Dedifferentiated amniotic fluid mesenchymal stem cell (primary cell): ENCODE data around the gene EHD3.

ENCODE experiments used
- DNase-seq: peaks from one replicate; pipeline ENCODE4 v3.0.0-alpha.2; 2016; ENCODE audit errors: extremely low spot score

Gene EHD3

DNA sequence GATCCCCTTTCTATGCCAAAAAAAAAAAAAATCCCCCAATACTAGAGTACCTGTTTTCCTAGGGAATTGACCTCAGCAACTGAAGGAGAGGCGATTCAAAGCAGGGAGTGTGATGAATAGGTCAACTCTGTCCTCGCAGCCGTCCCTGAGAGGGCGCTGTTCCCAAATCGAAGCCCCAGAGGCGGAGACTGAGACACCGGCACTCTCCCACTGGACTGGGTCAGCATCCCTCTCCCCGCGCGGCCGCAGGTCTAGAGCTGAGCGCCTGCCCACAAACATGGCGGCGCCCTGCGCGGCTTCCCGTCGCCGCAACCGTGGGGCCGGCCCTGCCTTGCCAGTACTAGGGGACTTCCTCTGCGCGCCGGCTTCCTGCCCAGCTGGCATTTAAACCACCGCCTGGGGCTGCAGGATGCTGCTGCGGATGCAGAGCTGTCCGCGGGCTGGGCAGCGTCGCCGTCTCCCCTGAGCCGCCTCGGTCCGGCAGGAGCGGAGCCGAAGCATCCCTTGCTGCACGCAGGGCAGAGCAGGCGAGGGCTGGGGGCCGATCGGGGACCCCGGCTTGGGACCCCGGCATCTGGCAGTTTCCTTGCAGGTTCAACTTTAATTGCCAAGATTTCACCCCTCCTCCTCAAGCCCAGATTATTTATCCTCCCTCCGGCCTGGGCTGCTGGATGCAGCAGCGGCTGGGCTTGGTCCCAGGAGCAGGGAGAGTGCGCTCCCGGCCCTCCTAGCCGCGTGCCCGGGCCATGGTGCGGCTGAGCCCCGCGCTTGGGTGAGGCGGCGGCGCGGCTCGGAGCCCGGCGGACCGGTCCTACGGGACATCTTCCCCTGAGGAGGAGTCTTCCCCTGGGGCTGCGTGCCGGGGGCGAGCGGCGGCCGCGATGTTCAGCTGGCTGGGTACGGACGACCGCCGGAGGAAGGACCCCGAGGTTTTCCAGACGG, at the start of gene EHD3:
EHD3 (plus strand) TSS at position 412 of the 942 bp plus-strand sequence; CDS start at position 882, 470 bp downstream.
- DNase-seq: peak; percentile 88

DNA sequence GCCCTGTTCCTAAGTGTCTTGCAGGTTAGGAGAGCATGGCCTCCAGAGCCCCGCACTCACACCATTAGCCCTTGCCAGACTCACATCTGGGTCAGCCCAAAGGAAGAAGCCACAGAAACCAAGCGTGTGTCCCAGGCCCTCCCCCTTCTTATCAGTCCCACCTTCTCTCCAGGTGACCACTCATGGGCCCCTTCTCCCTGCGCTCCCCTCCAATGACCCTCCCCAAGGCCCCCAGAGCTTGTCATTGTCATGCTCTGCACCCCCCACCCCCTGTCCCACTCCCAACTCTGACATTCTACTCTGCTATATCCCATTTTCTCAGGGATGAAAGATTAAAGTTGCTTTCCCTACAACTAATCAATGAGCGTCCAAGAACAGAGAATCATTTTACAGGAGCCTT, 46.8 kb upstream of the EHD3 start:
- no peak for DNase-seq

DNA sequence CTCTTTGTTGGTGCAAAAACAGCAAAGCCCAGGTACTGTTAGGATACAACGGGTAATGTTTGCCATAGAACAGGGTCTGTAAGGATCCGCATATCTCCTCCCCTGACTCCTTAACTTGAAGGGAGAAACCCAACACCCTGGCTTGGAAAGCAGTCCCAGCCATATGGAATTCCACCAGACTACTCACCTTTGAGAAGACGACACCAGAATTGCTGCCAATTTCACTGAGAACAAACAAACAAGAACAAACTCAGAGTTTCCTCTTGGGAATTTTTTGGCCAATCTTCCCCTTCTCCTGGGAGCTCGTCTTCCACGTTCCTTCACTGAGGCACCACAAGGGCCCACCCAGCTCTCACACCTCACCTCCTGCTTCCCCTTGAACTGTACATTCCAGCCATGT, 45.8 kb upstream of the EHD3 start:
- DNase-seq: no peak

DNA sequence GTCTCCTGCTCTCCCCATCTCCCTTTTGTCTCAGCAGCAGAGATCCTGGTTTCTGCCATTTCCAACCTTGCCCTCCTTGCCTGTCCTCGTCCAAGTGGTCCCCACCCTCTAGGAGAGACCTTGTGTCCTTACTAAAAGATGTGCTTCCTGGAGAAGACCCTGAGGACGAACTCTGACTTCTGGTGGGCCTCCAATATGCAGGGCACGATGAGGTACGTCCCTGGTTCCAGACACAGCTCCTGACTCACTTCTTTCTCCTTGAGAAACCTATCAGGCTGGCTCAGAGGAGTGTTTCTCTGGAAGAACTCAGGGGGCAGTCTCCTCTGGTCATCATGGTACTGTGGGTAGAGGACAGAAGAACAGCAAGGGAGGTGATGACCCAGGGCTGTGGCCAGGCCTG, 44.8 kb upstream of the EHD3 start:
- no peak for DNase-seq

DNA sequence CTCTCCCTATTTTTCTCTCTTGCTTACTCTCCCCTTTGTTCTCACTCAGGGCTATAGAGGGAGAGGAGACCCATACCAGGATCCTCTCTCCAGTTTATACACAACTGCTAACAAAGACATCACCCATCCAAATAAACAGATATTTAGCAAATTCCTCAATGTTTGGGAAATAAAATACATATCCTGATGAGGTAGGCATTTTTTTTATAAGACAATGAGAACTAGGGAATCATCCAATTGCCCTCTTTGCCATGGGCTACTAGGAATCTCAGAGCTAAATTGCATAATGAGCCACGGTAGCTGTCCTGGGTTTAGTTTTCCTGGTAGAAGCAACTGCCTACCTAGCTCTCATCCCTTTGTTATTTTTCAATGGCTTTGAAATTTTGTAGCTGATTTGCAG, 43.8 kb upstream of the EHD3 start:
- no peak for DNase-seq

DNA sequence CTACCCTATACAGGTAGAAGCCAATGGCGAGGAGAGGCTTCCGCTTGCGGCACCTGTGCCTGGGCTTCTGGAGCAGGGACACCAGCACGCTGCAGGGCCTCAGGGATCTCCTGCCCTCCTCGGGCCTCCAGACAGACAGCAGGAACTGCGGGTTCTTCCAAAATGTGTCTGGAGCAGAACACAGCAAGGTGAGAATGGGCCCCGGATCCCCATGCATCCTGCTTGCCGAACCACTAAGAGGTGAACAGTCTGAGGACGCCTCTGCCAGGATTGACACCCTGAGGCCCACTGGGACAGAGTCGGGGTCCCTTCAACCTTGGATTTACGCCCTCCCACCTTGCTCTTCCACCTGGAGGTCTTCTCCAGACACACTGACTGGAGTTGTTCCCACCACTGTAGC, 42.0 kb upstream of the EHD3 start:
- DNase-seq: no peak

DNA sequence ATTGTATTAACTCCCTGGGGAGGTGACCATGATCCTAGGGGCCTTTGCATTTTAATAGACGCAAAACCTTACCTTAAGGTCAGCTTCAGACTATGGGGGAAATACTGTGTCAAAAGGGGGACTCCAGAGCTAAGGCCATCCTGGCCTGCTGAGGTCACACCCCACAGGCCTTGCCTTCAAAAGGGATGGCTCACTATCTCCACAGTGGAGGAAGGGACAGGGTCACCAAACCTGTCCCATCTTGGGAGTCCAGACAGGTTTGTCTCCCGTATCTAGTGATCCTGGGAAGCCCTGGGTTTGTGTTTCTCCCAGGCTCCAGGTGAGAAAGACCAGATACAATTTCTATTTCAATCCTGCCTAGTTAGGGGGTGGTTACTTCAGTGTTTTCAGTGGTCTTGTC, 41.6 kb upstream of the EHD3 start:
- DNase-seq: no peak

DNA sequence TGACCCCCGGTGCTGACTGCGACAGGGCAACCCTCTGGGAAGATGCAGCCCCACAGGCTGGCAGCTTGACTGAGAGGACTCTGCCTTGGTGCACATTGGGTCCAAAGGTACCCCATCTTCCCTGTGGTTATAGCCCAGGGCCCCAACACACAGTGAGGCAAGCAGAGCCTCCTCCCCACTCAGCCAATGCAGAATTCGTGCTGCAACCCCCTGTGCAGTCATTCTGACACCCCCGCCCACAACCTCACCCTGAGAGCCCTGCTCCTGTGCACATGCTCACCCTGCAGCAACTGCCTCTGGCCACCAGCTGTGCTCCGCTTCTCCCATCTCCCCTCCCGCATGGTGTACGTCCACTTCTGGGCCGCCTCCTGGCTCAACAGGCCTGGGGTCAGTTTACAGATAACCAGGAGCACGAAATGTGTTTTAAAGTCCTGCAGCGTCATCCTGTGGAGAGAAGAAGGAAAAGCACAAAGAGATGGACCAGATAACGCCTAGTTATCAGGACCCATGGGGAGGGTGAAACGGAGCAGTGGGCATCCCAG, 41.0 kb upstream of the EHD3 start:
- DNase-seq: no peak

DNA sequence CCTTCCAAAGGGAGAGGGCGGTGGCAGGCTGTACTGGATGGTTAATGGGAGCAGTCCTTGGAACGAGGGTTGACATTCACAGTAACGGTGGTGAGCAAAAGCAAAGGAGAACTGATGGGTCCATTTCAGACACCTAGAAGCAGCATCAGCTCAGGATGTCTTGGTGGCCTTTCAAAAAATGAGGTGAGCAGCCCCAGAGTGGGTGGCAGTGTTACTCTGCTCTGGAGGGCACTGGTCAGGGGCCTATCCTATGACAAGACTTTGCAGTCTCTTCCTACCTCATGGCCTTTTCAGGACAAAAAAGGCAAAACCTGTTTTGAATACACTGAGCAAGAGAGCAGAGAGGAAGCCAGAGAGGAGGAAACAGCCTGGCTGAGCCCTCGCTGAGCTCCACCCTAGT, 40.1 kb upstream of the EHD3 start:
- DNase-seq: no peak

DNA sequence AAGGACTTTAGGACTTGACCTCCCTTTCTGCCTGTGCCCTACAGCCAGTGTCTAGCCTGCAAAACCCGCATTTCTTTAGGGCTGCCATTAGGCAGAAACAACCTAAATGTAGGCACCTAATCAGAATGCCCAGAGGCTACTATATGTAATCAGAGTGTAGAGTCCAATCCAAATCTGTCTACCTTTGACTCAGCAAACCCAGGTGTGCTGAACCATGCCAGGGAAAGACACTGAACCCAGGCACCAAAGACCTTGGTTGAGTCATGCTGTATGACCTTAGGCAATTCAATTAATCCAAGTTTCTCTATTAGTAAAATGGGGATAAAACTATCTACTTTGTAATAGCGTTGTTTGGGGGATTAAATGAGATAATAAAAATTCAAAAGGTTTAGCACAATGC, 37.3 kb upstream of the EHD3 start:
- no peak for DNase-seq

DNA sequence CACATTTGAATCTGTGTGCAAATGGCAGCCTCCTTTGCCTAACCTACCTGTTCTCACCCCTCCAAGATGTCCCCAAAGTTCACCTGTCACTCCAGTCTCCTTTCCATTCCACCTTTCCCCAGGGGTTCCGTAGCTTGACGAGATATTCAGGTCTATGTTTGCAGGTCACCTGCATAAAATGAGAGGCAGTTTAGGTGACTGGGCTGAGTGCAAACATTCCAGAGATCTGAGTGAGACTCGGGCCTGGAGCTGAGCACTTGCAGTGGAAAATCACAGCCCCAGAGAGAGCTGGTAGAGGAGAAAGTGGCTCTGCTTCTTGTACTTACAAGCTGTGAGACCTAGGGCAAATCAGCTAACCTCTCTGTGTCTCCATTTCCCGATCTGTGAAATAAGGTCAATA, 36.8 kb upstream of the EHD3 start:
- no peak for DNase-seq

DNA sequence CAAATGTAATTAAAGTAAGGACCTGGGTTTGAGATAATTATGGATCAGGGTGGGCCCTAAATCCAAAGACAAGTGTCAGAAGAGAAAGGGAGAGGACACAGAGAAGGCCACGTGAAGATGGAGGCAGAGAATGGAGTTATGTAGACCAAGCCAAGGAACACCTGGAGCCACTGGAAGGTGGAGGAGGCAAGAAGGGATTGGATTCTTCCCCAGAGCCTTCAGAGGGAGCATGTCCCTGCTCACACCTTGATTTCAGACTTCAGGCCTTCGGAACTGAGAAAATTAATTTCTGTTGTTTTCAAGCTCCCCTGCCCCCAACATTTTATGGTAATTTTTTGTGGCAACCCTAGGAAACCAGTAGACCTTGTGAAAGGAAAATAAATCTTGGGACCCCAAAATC, 36.3 kb upstream of the EHD3 start:
- no peak for DNase-seq

DNA sequence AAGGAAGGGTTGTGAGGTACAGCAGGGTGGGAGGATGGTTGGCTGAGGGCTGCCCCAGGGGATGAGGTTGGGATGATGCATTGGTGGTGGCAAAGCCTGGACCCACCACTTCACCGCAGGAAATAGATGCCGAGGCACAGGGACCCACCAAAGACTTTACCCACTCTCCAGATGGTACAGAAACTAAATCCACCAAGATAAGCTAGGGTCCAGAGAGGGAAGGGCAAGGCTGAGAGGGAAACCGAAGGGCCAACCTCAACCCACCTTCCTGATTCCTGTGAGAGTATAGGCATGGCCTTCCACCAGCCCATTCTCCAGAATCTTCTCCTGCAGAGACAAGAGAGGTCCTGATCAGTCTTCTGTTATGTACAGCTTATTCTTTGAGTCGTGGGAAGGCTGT, 34.7 kb upstream of the EHD3 start:
- DNase-seq: no peak

DNA sequence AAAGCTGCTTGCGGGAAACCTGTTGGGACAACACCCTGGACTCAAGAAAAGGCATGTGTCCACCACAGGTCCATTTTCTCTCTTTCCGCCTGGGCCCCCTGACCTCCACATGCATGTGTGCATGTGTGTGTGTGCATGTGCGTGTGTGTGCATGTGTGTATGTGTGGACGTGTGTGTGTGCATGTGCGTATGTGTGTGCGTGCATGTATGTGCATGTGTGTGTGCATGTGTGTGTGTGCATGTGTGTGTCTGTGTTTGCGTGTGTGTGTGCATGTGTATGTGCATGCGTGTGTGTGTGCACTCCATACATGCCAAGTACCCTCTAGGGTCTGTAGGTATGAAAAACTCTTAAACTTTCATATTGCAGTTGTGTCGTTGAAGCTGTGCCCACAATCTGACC, 33.0 kb upstream of the EHD3 start:
- DNase-seq: no peak

DNA sequence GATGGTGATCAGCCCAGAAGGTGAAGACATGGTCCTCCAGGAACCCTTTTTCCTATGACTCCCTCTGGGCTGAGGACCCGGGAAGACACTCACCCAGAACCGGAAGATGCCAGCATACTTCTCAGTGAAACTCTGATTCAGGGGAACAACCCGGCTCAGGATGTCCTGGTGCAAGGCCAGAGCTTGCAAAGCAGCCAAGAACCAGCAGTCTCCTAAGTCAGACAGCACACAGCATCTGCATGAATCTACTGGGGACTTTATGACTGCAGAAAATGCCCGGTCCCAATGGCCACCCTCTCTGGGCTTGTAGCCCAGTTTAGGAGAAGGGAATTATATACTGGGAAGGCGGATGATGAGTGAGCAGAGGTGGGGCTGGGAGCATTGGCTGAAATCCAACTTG, 31.9 kb upstream of the EHD3 start:
- DNase-seq: no peak

DNA sequence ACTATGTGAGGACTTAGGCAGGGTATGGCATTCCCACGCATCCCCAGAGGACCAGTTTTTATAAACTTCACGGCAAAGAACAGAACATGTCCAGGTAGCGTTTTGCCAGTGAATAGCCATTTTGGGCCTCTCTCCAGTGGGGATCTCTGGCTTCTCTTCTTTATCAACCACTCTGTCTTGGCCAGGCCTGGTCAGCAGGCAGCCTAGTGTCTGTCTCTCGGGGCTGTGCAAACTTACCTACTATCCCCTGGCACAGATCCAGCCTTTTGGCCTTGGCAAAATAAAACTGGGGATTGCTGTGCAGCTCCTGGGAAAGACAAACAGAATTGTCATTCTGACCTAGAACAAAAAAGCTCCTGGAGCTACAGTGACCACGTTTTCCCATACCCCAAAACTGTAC, 31.1 kb upstream of the EHD3 start:
- no peak for DNase-seq

DNA sequence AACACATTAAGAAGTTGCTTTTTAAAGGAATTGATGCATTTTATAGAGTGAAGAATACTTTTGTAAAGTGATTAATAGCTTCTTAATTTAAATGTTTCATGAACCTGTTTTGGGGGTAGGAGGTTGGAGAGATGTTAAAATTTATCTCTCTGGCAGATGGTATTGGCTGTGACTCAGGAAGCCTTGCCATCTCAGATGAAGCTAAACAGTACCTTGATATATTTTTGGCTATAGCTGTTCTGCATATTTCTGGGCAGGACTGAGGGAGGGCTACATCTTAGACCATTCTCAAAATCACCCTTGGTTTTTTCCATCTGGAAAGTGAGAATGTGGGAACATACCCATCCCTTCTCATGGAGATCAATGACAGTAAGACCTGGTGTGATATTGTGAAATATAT, 30.0 kb upstream of the EHD3 start:
- no peak for DNase-seq

DNA sequence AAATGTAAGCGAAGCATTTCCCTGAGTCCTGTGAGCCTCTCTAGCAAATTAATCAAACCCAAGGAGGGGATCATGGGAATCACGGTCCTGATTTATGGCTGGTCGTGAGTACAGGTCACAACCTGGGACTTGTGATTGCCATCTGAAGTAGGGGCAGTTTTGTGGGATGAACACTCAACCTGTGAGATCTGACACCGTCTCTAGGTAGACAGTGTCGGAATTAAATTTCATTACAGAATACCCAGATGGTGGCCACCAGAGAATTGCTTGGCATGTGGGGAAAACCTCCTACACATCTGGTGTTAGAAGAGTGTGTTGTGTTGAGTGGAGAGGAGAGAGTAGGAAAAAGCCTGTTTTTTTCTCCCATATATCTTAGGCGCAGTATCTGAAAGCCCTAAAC, 29.2 kb upstream of the EHD3 start:
- no peak for DNase-seq

DNA sequence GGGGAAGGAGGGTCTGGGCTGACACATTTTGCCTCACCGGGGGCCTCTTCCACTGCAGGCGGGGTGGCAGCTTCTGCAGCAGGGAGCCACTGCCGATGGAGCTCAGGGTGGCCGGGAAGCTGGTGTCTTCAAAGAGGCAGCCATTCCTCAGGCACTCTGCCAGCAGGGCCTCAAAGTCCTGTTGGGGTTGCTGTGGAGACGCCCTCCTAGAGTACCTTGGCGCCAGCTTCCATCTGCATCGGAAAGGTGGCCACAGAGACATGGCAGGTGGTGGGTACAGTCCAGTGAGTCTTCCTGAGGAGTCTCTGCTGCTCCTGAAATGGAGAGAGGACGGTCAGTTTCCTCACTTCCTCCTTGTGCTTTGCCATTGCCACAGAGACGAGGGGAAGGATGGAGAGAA, 28.8 kb upstream of the EHD3 start:
- DNase-seq: no peak

DNA sequence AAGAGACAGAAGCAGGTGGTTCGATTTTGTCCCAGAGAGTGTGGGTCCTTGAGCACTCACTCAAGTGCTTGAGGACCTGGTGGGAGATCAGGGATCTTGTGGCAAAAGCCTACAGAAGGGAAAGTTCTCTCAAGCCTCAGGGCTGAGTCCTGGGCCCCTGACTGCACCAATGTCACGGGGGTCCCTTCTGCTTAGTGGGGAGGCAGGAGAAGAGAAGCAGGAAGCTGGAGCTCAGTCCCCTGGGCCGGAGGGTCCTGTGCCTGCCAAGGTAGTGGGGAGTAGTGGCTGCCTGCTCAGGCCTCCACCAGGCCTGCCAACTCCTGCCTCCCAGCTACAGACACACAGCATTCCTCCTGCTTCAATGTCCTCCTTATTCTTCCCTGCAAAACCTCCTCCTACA, 28.3 kb upstream of the EHD3 start:
- no peak for DNase-seq

DNA sequence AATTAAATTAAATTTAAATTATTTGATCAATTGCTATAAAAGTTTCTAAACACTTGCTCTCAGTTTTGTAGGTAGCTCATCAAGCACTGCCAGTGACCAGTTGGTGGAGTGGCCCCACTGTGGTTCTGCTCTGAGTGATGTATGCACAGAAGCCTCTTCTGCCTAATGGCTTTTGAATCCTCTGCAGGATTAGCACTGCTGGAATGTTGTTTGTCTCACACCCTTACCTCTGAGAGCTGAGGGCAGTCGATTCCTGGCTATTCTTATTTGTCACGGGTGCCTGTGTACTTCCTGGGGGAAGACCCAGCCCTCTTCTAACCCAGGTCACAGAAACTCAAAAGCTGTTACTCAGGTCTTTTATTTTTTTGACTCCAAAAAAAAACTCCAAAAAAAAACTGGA, 26.2 kb upstream of the EHD3 start:
- DNase-seq: no peak

DNA sequence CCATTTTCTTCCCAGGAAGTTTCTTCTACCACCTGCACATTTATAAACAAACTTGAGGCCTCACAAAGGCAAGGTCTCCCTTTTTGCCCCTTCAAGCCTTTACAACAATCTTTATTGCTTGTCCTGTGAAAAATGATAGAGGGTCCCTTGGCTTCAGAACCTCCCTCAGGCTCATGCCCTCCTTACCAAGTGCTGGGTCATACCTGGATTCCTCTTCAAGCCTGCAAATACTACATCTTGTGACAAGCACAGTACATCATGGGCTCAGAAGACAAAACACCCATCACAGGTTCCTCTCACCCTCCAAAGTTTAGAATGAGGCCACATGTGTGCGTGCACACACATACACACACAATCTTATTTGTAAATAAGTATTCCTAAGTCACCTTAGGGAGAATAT, 25.7 kb upstream of the EHD3 start:
- DNase-seq: no peak
